ENCODE measurements around the gene PDZD2.

Gene PDZD2

GRCh38 chr5:32143617-32144377 is 504.9 kb downstream of the PDZD2 start:
- TF ChIP-seq CTCF (IDR thresholded peaks at IDR 0.05; ENCODE audit: insufficient read depth, low read length) (no peak), POLR2AphosphoS5 (IDR thresholded peaks at IDR 0.05; ENCODE audit: low read depth) (no peak), SPI1 (IDR thresholded peaks at IDR 0.05; ENCODE audit: borderline replicate concordance, low read depth) (no peak), REST (IDR thresholded peaks at IDR 0.05; ENCODE audit: insufficient replicate concordance, low read depth) (no peak), GABPA (IDR thresholded peaks at IDR 0.05; ENCODE audit: low read depth) (no peak)
- no peak overlapping the region for H3K27ac ChIP-seq (replicated peaks)
- no peak overlapping the region for H3K4me3 ChIP-seq (replicated peaks; ENCODE audit: insufficient read depth, low read length)
- DNase-seq (ENCODE audit: low read depth in 1 of 2, low spot score in 1 of 2): no peak
- H3K27me3 ChIP-seq (ENCODE audit: insufficient read depth, poor library complexity, severe bottlenecking): no peaks in the 10 kb centered on the region

- no peak overlapping the region for H3K27ac ChIP-seq (replicated peaks)
- DNase-seq (ENCODE audit: low read depth in 1 of 2, low spot score in 1 of 2): no peak
- TF ChIP-seq REST (IDR thresholded peaks at IDR 0.05; ENCODE audit: insufficient replicate concordance, low read depth) (no peak), SPI1 (IDR thresholded peaks at IDR 0.05; ENCODE audit: borderline replicate concordance, low read depth) (no peak), POLR2AphosphoS5 (IDR thresholded peaks at IDR 0.05; ENCODE audit: low read depth) (no peak), CTCF (IDR thresholded peaks at IDR 0.05; ENCODE audit: insufficient read depth, low read length) (no peak), GABPA (IDR thresholded peaks at IDR 0.05; ENCODE audit: low read depth) (no peak)
- H3K4me3 ChIP-seq (replicated peaks; ENCODE audit: insufficient read depth, low read length): no peak overlapping the region
- no peaks in the 10 kb centered on the region for H3K27me3 ChIP-seq (ENCODE audit: insufficient read depth, poor library complexity, severe bottlenecking)
Observed at GRCh38 chr5:32144378-32145207, 505.7 kb downstream of the PDZD2 start.

- no peak overlapping the region for H3K4me3 ChIP-seq (replicated peaks; ENCODE audit: insufficient read depth, low read length)
- H3K27ac ChIP-seq (replicated peaks): no peak overlapping the region
- DNase-seq (ENCODE audit: low read depth in 1 of 2, low spot score in 1 of 2): no peak
- TF ChIP-seq REST (IDR thresholded peaks at IDR 0.05; ENCODE audit: insufficient replicate concordance, low read depth): no peak
- no peak for TF ChIP-seq SPI1 (IDR thresholded peaks at IDR 0.05; ENCODE audit: borderline replicate concordance, low read depth)
- no peak for TF ChIP-seq POLR2AphosphoS5 (IDR thresholded peaks at IDR 0.05; ENCODE audit: low read depth)
- no peak for TF ChIP-seq GABPA (IDR thresholded peaks at IDR 0.05; ENCODE audit: low read depth)
- no peak for TF ChIP-seq CTCF (IDR thresholded peaks at IDR 0.05; ENCODE audit: insufficient read depth, low read length)
- H3K27me3 ChIP-seq (ENCODE audit: insufficient read depth, poor library complexity, severe bottlenecking): no peaks in the 10 kb centered on the region
Observed at GRCh38 chr5:32145378-32145777, 506.4 kb downstream of the PDZD2 start.

All from HL-60 (cell line).